ENCODE data around the gene STAC3.

The STAC3 gene

GRCh38 chr12:57230381-57231155 lies 20.4 kb downstream of the STAC3 start:
- no peak for TF ChIP-seq CTCF (IDR thresholded peaks at IDR 0.05; ENCODE audit: control insufficient read depth, insufficient read depth, low read depth, low read length, missing control alignments)
- no peak for DNase-seq (ENCODE audit: low read depth)
- peak overlapping the region; percentile 67 for H3K4me3 ChIP-seq (ENCODE audit: control insufficient read depth, low read depth, low read length)

GRCh38 chr12:57229634-57230380 lies 21.2 kb downstream of the STAC3 start, which contains the start of gene SHMT2:
TSS of gene SHMT2 (plus strand) at chr12:57229711. CDS start at chr12:57229779, 68 bp downstream.
- TF ChIP-seq CTCF (IDR thresholded peaks at IDR 0.05; ENCODE audit: control insufficient read depth, insufficient read depth, low read depth, low read length, missing control alignments), result no peak
- peak; percentile 85 for DNase-seq (ENCODE audit: low read depth)
- H3K4me3 ChIP-seq (ENCODE audit: control insufficient read depth, low read depth, low read length), result peak within 1 kb of the TSS; percentile 67

- no peak for DNase-seq (ENCODE audit: low read depth)
- H3K4me3 ChIP-seq (ENCODE audit: control insufficient read depth, low read depth, low read length), result peak overlapping the region; percentile 67
Measured at GRCh38 chr12:57229046-57229633, 21.8 kb downstream of the STAC3 start.

GRCh38 chr12:57227315-57228115 lies 23.5 kb downstream of the STAC3 start:
- H3K4me3 ChIP-seq (ENCODE audit: control insufficient read depth, low read depth, low read length), result no peak overlapping the region
- no peak for DNase-seq (ENCODE audit: low read depth)
- no peak for TF ChIP-seq CTCF (IDR thresholded peaks at IDR 0.05; ENCODE audit: control insufficient read depth, insufficient read depth, low read depth, low read length, missing control alignments)

More at GRCh38 chr12:57229046-57229633, 21.8 kb downstream of the STAC3 start:
- TF ChIP-seq CTCF (IDR thresholded peaks at IDR 0.05; ENCODE audit: control insufficient read depth, insufficient read depth, low read depth, low read length, missing control alignments), result no peak

DNA sequence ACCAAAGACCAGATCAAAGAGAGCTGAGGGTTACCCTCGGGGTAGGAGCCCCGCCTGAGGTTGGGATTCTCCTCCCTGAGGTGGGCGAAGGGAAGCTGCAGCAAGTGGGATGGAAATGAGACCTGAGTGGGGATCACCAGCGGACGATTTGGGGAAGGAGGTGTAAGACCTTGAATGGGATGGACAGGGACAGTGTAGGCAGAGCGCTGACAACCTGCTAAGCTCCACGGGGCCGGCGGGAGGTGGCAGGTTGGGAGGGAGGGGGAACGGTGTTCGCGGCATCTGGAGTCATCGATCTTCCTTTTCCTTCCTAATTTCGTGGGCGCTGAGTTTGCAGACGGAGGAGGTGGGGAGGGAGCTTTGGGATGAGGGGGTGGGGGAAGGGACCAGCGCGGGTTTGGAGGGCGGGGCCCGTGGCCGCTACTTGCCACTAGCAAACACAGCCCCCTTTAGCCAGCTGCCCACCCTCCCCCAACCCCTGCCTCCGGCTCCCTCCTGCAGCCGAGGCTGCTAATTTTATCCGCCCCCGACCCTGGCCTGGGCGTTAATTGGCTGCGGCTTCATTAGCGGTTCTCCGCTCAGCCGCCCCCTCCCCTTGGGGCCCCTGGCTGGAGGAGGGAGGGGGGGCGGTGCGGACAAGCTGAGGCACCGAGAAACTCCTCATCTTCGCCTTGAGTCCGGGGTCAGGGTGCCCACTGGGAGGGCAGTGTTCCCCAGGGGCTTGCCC lies 24.2 kb downstream of the STAC3 start:
- TF ChIP-seq CTCF (IDR thresholded peaks at IDR 0.05; ENCODE audit: control insufficient read depth, insufficient read depth, low read depth, low read length, missing control alignments), result no peak
- no peak for DNase-seq (ENCODE audit: low read depth)
- no peak overlapping the region for H3K4me3 ChIP-seq (ENCODE audit: control insufficient read depth, low read depth, low read length)
